ENCODE measurements around the gene PIH1D1.

DNA sequence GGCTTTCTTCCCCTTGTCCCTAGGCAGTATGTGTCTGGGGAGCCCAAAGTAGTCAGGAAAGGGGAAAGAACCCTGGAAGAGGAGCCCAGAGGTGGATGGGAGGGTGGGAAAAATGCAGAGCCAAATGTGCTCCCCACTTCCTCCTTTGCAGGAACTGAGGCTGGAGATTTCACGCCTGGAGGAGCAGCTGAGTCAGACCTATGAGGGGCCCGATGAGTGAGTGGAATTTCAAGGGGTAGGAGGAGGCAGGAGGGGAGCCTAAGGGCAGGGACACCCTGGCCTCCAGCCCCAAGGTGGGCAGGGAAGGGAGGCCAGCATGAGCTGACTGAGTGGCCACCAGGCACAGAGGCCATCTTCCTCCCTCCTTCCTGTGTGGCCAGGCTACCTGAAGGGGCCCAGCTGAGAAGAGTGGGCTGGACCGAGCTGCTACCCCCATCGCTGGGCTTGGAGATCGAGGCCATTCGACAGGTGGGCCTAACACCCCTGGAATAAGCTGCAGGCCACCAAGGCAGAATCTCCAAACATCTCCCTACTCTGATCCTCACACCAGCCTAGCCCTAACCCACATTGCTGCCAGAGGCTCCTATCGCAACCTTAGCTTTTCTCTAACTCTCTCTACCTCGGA is 42.7 kb downstream of the PIH1D1 start:
- TF ChIP-seq, protein P1, sequence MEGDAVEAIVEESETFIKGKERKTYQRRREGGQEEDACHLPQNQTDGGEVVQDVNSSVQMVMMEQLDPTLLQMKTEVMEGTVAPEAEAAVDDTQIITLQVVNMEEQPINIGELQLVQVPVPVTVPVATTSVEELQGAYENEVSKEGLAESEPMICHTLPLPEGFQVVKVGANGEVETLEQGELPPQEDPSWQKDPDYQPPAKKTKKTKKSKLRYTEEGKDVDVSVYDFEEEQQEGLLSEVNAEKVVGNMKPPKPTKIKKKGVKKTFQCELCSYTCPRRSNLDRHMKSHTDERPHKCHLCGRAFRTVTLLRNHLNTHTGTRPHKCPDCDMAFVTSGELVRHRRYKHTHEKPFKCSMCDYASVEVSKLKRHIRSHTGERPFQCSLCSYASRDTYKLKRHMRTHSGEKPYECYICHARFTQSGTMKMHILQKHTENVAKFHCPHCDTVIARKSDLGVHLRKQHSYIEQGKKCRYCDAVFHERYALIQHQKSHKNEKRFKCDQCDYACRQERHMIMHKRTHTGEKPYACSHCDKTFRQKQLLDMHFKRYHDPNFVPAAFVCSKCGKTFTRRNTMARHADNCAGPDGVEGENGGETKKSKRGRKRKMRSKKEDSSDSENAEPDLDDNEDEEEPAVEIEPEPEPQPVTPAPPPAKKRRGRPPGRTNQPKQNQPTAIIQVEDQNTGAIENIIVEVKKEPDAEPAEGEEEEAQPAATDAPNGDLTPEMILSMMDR (IDR thresholded peaks at IDR 0.05): no peak
- TF ChIP-seq FOXP1 (CRISPR knock-in tag; IDR thresholded peaks at IDR 0.05; ENCODE audit: borderline replicate concordance) (no peak), SMAD4 (CRISPR knock-in tag; IDR thresholded peaks at IDR 0.05) (no peak), SP1 (CRISPR knock-in tag; conservative IDR thresholded peaks at IDR 0.05) (no peak), ESRRA (CRISPR knock-in tag; IDR thresholded peaks at IDR 0.05; ENCODE audit: borderline replicate concordance) (no peak)
- TF ChIP-seq, protein P2, sequence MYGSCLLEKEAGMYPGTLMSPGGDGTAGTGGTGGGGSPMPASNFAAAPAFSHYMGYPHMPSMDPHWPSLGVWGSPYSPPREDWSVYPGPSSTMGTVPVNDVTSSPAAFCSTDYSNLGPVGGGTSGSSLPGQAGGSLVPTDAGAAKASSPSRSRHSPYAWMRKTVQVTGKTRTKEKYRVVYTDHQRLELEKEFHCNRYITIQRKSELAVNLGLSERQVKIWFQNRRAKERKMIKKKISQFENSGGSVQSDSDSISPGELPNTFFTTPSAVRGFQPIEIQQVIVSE (CRISPR knock-in tag; IDR thresholded peaks at IDR 0.05; ENCODE audit: borderline replicate concordance): no peak
